Activated B cell treated with CpG ODN at 0.5 μM for 24 hours (primary cell): Measurements from ENCODE around the gene TBCK. TPM values are rescaled to one million over a fixed set of nuclear protein-coding genes. Genes with fewer than 3 reads are reported as not detected.

Experiments used
- ATAC-seq: fragments of 200-7000 bp; cut with Tn5 transposase; one replicate; pipeline ENCODE4 v1.10.0; 2021; ENCODE audit warnings: low read depth, mild to moderate bottlenecking, moderate library complexity
- CTCF ChIA-PET: fragments of 350-600 bp; sonication (Branson Sonifier 250); formaldehyde crosslinking; loops from one replicate; lab custom pipeline; 2021; ENCODE audit warnings: antibody characterized with exemption; lab: Charles Lee
- POLR2A ChIA-PET: fragments of 350-600 bp; sonication (Branson Sonifier 250); formaldehyde crosslinking; loops from one replicate; lab custom pipeline; 2021; ENCODE audit warnings: antibody characterized with exemption; lab: Charles Lee
- DNase-seq: peaks from one replicate; pipeline ENCODE4 v3.0.0; 2022
- H3K27ac Mint-ChIP-seq: one replicate; pipeline ENCODE4 v1.8.0; 2020; ENCODE audit warnings: mixed read lengths
- H3K27me3 Mint-ChIP-seq: one replicate; pipeline ENCODE4 v1.8.0; 2021; ENCODE audit warnings: mixed read lengths
- H3K36me3 Mint-ChIP-seq: one replicate; pipeline ENCODE4 v1.8.0; 2021; ENCODE audit warnings: low read depth, mixed read lengths
- H3K4me1 Mint-ChIP-seq: one replicate; pipeline ENCODE4 v1.8.0; 2021; ENCODE audit warnings: mixed read lengths
- H3K4me3 Mint-ChIP-seq: one replicate; pipeline ENCODE4 v1.8.0; 2020; ENCODE audit warnings: mild to moderate bottlenecking, mixed read lengths
- H3K9me3 Mint-ChIP-seq: one replicate; pipeline ENCODE4 v1.8.0; 2020; ENCODE audit warnings: mixed read lengths
- intact Hi-C: fragments of 100-400 bp; cut with micrococcal nuclease; formaldehyde crosslinking; loops from one replicate; pipeline ENCODE4 v1.15.1; 2024
- total RNA-seq: library from RNA; stranded (reverse); gene quantifications from 2 replicates; pipeline ENCODE4 v1.2.3, GENCODE V29; 2022
- TF ChIP-seq, protein P1 (sequence below): fragments of 200-600 bp; IDR thresholded peaks from one replicate; pipeline ENCODE4 v1.8.0; 2022; ENCODE audit warnings: antibody characterized with exemption, mild to moderate bottlenecking

Gene TBCK
- total RNA-seq, 1 donor from 2014 or later = 60.1 TPM

DNA sequence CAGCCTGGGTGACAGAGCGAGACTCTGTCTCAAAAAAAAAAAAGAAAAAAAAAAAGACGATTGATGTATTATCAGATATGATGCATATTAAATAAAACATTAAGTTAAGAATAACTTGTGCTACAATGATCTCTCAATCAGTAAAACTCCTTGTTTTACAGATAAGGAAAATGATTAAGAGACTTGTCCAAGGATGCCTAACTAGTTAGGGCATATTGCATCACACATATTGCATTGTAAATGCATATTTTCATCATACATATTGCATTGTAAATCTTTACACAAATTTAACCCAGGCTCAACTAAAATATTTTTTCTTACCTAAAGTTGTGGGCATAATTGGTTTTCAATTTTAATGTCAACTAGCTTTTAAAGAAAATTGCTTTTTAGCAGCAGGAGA lies 26.3 kb downstream of the TBCK start:
- intact Hi-C loops = no loop called here
- no peak for DNase-seq
- Mint-ChIP-seq H3K36me3 (peaks cover 53% of the 10 kb centered on the region), H3K27me3 (no peaks in the 10 kb centered on the region), H3K9me3 (no peaks in the 10 kb centered on the region), H3K27ac (no peak overlapping the region), H3K4me1 (no peaks in the 10 kb centered on the region), H3K4me3 (no peak overlapping the region)
- POLR2A ChIA-PET = no interaction called here
- no peak for ATAC-seq
- CTCF ChIA-PET = no interaction called here
- TF ChIP-seq, protein P1, sequence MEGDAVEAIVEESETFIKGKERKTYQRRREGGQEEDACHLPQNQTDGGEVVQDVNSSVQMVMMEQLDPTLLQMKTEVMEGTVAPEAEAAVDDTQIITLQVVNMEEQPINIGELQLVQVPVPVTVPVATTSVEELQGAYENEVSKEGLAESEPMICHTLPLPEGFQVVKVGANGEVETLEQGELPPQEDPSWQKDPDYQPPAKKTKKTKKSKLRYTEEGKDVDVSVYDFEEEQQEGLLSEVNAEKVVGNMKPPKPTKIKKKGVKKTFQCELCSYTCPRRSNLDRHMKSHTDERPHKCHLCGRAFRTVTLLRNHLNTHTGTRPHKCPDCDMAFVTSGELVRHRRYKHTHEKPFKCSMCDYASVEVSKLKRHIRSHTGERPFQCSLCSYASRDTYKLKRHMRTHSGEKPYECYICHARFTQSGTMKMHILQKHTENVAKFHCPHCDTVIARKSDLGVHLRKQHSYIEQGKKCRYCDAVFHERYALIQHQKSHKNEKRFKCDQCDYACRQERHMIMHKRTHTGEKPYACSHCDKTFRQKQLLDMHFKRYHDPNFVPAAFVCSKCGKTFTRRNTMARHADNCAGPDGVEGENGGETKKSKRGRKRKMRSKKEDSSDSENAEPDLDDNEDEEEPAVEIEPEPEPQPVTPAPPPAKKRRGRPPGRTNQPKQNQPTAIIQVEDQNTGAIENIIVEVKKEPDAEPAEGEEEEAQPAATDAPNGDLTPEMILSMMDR = no peak

DNA sequence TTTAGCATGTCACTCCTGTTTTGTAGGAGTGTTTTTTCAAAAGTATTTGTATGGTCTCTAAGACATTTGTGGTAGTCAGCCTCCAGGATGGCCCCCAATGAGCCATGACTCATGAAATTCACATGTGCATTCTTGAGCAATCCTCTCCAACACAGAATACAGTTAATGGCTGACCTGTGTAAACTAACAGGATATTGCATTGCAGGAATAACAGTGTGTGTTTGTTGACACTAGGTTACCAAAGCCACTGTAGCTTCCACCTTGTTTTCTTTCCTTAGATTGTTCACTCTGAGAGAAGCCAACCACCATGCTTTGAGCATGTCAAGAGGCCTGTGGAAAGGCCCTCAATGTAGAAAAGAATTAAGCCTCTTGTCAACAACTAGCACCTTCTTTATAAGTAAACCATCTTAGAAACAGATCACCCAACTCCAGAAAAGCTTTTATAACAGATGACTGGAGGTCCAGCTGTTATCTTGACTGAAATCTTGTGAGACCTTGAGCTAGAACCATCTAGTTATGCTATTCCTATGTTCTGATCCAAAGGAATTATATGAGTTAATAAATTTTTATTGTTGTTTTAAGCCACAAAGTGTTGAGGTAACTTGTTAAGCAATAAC lies 28.5 kb downstream of the TBCK start:
- intact Hi-C loops = no loop called here
- H3K4me1 Mint-ChIP-seq = no peaks in the 10 kb centered on the region
- no peak for DNase-seq
- ChIA-PET CTCF (no interaction called here), POLR2A (no interaction called here)
- H3K4me3 Mint-ChIP-seq = no peak overlapping the region
- H3K27ac Mint-ChIP-seq = no peak overlapping the region
- peaks cover 49% of the 10 kb centered on the region for H3K36me3 Mint-ChIP-seq
- no peaks in the 10 kb centered on the region for H3K27me3 Mint-ChIP-seq
- ATAC-seq = no peak
- TF ChIP-seq, protein P1 = no peak
- no peaks in the 10 kb centered on the region for H3K9me3 Mint-ChIP-seq

DNA sequence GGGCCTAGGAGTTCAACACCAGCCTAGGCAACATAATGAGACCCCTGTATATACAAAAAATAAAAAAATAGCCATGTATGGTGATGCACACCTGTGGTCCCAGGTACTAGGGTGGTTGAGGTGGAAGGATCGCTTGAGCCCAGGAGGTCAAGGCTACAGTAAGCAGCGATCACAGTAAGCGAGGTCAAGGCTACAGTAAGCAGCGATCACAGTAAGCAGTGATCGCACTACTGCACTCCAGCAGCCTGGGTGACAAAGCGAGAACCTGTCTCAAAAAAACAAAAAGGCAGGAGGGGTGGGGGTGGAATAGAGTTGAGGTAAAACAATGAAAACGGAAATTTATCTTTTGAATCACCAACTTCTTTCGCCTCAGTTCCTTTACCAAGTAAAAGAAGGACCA lies 29.4 kb downstream of the TBCK start:
- POLR2A ChIA-PET = no interaction called here
- peaks cover 49% of the 10 kb centered on the region for H3K36me3 Mint-ChIP-seq
- H3K4me3 Mint-ChIP-seq = no peak overlapping the region
- H3K9me3 Mint-ChIP-seq = no peaks in the 10 kb centered on the region
- TF ChIP-seq, protein P1 = no peak
- ATAC-seq (no peak), DNase-seq (no peak)
- intact Hi-C loops = no loop called here
- no peak overlapping the region for H3K27ac Mint-ChIP-seq
- H3K4me1 Mint-ChIP-seq = no peaks in the 10 kb centered on the region
- no peaks in the 10 kb centered on the region for H3K27me3 Mint-ChIP-seq
- CTCF ChIA-PET = no interaction called here

DNA sequence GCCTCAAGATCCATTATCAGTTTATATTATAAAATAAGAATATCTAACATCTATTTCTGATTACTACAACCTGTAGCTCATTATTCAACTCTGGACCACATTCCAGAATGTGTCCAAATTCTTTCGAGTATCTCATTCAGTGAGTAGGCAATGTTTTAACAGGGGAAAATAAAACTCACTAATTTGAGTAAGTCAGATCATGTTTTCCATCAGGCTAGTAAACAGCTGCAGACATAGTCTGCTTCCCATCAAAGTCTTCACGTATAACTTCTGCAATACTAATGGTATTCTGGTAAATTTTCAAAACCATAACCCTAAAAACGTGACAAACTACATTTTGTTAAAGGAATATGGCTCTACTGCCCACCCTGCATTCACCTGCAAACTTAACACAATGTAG lies 31.8 kb downstream of the TBCK start:
- POLR2A ChIA-PET = no interaction called here
- TF ChIP-seq, protein P1 = no peak
- no peaks in the 10 kb centered on the region for H3K4me1 Mint-ChIP-seq
- no peaks in the 10 kb centered on the region for H3K9me3 Mint-ChIP-seq
- peaks cover 39% of the 10 kb centered on the region for H3K36me3 Mint-ChIP-seq
- ATAC-seq (no peak), DNase-seq (no peak)
- CTCF ChIA-PET = no interaction called here
- H3K27ac Mint-ChIP-seq = no peak overlapping the region
- no peaks in the 10 kb centered on the region for H3K27me3 Mint-ChIP-seq
- H3K4me3 Mint-ChIP-seq = no peak overlapping the region
- intact Hi-C loops = no loop called here

DNA sequence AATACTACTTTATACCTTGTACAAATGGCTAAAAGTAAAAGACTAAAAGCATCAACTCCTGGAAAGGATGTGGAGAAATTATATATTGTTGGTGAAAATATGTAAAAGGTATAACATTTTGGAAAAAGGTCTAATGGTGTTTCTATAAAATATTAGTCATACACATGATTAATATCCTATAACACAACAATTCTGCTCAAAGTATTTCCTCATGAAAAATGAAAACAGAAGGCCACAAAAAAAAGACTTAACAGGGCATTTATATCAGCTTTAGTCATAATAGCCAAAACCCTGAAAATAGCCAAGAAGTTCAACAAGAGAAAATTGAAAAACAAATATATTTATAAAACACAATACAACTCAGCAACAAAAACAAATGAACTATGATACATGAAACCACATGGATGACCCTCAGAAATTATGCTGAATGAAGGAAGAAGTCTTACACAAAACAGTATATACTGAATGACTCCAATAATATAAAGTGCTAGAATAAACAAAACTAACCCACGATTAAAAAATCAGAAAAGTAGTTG lies 38.8 kb downstream of the TBCK start:
- CTCF ChIA-PET = no interaction called here
- Mint-ChIP-seq H3K27me3 (no peaks in the 10 kb centered on the region), H3K36me3 (peaks cover 21% of the 10 kb centered on the region), H3K4me1 (no peaks in the 10 kb centered on the region), H3K27ac (no peak overlapping the region), H3K4me3 (no peak overlapping the region), H3K9me3 (no peaks in the 10 kb centered on the region)
- no peak for DNase-seq
- ATAC-seq = no peak
- POLR2A ChIA-PET = no interaction called here
- TF ChIP-seq, protein P1 = no peak
- intact Hi-C loops = no loop called here
